Prostate gland (tissue), 2 donors: Measurements from ENCODE around the gene GLRX5. TPM values are rescaled to one million over a fixed set of nuclear protein-coding genes. Genes with fewer than 3 reads are reported as not detected.

Source experiments
- DNase-seq: peaks from one replicate; pipeline ENCODE4 v3.0.0-alpha.2; 2019; ENCODE audit warnings: low spot score
- H3K27ac ChIP-seq, 2 donors: fragments of 200-600 bp; sonication (generic); 2 replicates each; pipeline ENCODE4 v1.5.1; 2017 to 2019
- H3K27me3 ChIP-seq: fragments of 200-600 bp; sonication (generic); replicated peaks from 2 replicates; pipeline ENCODE4 v1.5.1; 2019; ENCODE audit not compliant: insufficient read depth
- H3K36me3 ChIP-seq, 2 donors: fragments of 200-600 bp; sonication (generic); 1 replicate in 1 of 2; 2 replicates in 1 of 2; pipeline versions ENCODE4 v1.5.1 to v1.8.1; 2017 to 2019
- H3K4me1 ChIP-seq: fragments of 200-600 bp; sonication (generic); replicated peaks from 2 replicates; pipeline ENCODE4 v1.5.1; 2019
- H3K4me3 ChIP-seq, 2 donors: fragments of 200-600 bp; sonication (generic); 2 replicates each; pipeline ENCODE4 v1.5.1; 2017 to 2019
- H3K9me3 ChIP-seq: fragments of 200-600 bp; sonication (generic); 2 replicates; pipeline ENCODE4 v1.5.1; 2017
- CTCF ChIP-seq, 4 experiments: fragments of 200-600 bp in 2 of 4; fragments of 450-650 bp in 2 of 4; sonication (generic) in 2 of 4; IDR thresholded peaks; 1 replicate in 3 of 4; 2 replicates in 1 of 4; pipeline ENCODE4 v1.5.1; 2016 to 2019; ENCODE audit warnings: antibody characterized with exemption in 4 of 4, mild to moderate bottlenecking in 2 of 4, moderate library complexity in 2 of 4
- POLR2A ChIP-seq: fragments of 450-650 bp; IDR thresholded peaks from one replicate; pipeline ENCODE4 v1.6.1; 2016; ENCODE audit warnings: antibody characterized with exemption, mild to moderate bottlenecking
- POLR2AphosphoS5 ChIP-seq: sonication (generic); formaldehyde crosslinking; IDR thresholded peaks from one replicate; pipeline ENCODE4 v1.6.1; 2017; ENCODE audit warnings: antibody characterized with exemption
- WGBS: methylation state at CpG from one replicate; pipeline ENCODE4 v1.1.5; 2018; 5-methylcytosine and 5-hydroxymethylcytosine counted together
- intact Hi-C: fragments of 100-400 bp; cut with DNase I; formaldehyde crosslinking; loops from one replicate; pipeline ENCODE4 v1.14.2; 2022
- total RNA-seq, 2 donors: library from RNA; depleted of rRNA; stranded (reverse); fragments of >200 nt; gene quantifications; one replicate each; pipeline ENCODE4 v1.1.0, GENCODE V29; 2016

Gene GLRX5
- total RNA-seq: 10 to 100 TPM; 56.2 to 93.0 TPM

GRCh38 chr14:95534299-95535225 is at the start of gene GLRX5:
GLRX5 (plus strand) TSS chr14:95535050; CDS start chr14:95535090, 40 bp downstream.
- H3K27me3 ChIP-seq: no peaks in the 10 kb centered on the region
- under 1% methylated on average over 71 of the region's 97 CpGs for WGBS
- H3K36me3 ChIP-seq: no peaks in the 10 kb centered on the region
- TF ChIP-seq POLR2AphosphoS5 (peak; percentile 98), POLR2A (peak; percentile 23), CTCF (IDR thresholded peaks at IDR 0.05) (peak in 3 of 4 experiments; percentile 18 to 65 (median 51))
- peak; percentile 100 for DNase-seq
- H3K27ac ChIP-seq: peak within 1 kb of the TSS; percentile 79 to 82
- peak within 1 kb of the TSS; percentile 90 to 93 for H3K4me3 ChIP-seq
- peaks cover 11% of the 10 kb centered on the region for H3K4me1 ChIP-seq
- intact Hi-C loops: loop anchor here (10.0 kb wide), 1 partner anchor 830 kb away; the partner anchor contains the start of genes ATG2B and GSKIP
- no peaks in the 10 kb centered on the region for H3K9me3 ChIP-seq

- H3K4me3 ChIP-seq: no peak overlapping the region
- no peak overlapping the region for H3K27ac ChIP-seq
- 86% methylated on average over 7 of the region's 7 CpGs for WGBS
- no peak for DNase-seq
- TF ChIP-seq POLR2AphosphoS5 (no peak), POLR2A (no peak), CTCF (IDR thresholded peaks at IDR 0.05) (no peak)
- no peaks in the 10 kb centered on the region for H3K4me1 ChIP-seq
- no peaks in the 10 kb centered on the region for H3K36me3 ChIP-seq
- intact Hi-C loops: no loop called here
- H3K27me3 ChIP-seq: no peaks in the 10 kb centered on the region
- H3K9me3 ChIP-seq: no peaks in the 10 kb centered on the region
Measured at GRCh38 chr14:95485222-95485819, 49.5 kb upstream of the GLRX5 start.

GRCh38 chr14:95486875-95487668 is 47.8 kb upstream of the GLRX5 start:
- H3K36me3 ChIP-seq: no peaks in the 10 kb centered on the region
- 75% methylated on average over 15 of the region's 15 CpGs for WGBS
- no peaks in the 10 kb centered on the region for H3K4me1 ChIP-seq
- no peak overlapping the region for H3K27ac ChIP-seq
- H3K27me3 ChIP-seq: no peaks in the 10 kb centered on the region
- TF ChIP-seq CTCF (IDR thresholded peaks at IDR 0.05): no peak
- TF ChIP-seq POLR2AphosphoS5: no peak
- no peak for TF ChIP-seq POLR2A
- intact Hi-C loops: no loop called here
- H3K4me3 ChIP-seq: no peak overlapping the region
- H3K9me3 ChIP-seq: no peaks in the 10 kb centered on the region
- DNase-seq: no peak

GRCh38 chr14:95487669-95488084 is 47.2 kb upstream of the GLRX5 start:
- no peaks in the 10 kb centered on the region for H3K4me1 ChIP-seq
- 68% methylated on average over 3 of the region's 3 CpGs for WGBS
- TF ChIP-seq POLR2AphosphoS5 (no peak), POLR2A (no peak)

More at GRCh38 chr14:95487669-95488084, 47.2 kb upstream of the GLRX5 start:
- no peak overlapping the region for H3K27ac ChIP-seq
- no peak for DNase-seq
- intact Hi-C loops: no loop called here
- H3K9me3 ChIP-seq: no peaks in the 10 kb centered on the region
- no peaks in the 10 kb centered on the region for H3K27me3 ChIP-seq
- H3K36me3 ChIP-seq: no peaks in the 10 kb centered on the region
- no peak overlapping the region for H3K4me3 ChIP-seq
